ENCODE results near the gene CALB2. TPM values are rescaled to one million over a fixed set of nuclear protein-coding genes. Genes with fewer than 3 reads are reported as not detected.

CALB2 gene
- polyA plus RNA-seq, 1 donor (not counting 4 experiments of a cell fraction or from before 2014, with no cell fraction given), result 1.4 TPM

DNA sequence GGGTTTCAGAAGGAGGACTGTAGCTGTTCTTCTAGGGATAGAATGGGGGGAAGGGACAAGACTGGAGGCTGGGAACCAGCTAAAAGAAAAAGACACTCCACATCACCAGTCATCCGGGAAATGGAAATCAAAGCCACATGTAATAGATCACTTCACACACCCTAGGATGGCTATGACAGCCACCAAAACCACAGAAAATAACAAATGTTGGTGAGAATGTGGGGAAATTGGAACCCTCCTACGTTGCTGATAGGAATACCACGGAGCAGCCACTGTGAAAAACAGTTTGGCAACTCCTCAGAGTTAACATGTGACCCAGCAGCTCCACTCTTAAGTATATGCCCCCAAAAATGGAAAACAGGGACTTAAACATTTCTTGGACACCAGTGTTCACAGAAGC, 81.0 kb downstream of the CALB2 start:
- FAIRE-seq, result no peak

More for the DNA sequence above, 81.0 kb downstream of the CALB2 start:
- no peak overlapping the region for H3K9ac ChIP-seq (ENCODE audit: control insufficient read depth, extremely low read depth, insufficient read depth, low read length)
- H3K4me1 ChIP-seq (ENCODE audit: control insufficient read depth, extremely low read depth, insufficient read depth, low read length), result no peaks in the 10 kb centered on the region
- no peak for TF ChIP-seq EZH2 (IDR thresholded peaks at IDR 0.05; ENCODE audit: low read length)
- TF ChIP-seq, protein P1, sequence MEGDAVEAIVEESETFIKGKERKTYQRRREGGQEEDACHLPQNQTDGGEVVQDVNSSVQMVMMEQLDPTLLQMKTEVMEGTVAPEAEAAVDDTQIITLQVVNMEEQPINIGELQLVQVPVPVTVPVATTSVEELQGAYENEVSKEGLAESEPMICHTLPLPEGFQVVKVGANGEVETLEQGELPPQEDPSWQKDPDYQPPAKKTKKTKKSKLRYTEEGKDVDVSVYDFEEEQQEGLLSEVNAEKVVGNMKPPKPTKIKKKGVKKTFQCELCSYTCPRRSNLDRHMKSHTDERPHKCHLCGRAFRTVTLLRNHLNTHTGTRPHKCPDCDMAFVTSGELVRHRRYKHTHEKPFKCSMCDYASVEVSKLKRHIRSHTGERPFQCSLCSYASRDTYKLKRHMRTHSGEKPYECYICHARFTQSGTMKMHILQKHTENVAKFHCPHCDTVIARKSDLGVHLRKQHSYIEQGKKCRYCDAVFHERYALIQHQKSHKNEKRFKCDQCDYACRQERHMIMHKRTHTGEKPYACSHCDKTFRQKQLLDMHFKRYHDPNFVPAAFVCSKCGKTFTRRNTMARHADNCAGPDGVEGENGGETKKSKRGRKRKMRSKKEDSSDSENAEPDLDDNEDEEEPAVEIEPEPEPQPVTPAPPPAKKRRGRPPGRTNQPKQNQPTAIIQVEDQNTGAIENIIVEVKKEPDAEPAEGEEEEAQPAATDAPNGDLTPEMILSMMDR (optimal IDR thresholded peaks at IDR 0.05 in 1 of 3, IDR thresholded peaks at IDR 0.05 in 1 of 3, conservative IDR thresholded peaks at IDR 0.05 in 1 of 3; ENCODE audit: extremely low read depth in 1 of 3, insufficient read depth in 2 of 3, low read length in 3 of 3), result no peak
- no peaks in the 10 kb centered on the region for H3K9me1 ChIP-seq (ENCODE audit: control insufficient read depth, extremely low read depth, insufficient read depth, low read length)
- no peaks in the 10 kb centered on the region for H3K36me3 ChIP-seq (ENCODE audit: control insufficient read depth in 2 of 2, extremely low read depth in 1 of 2, insufficient read depth in 2 of 2, low read length in 2 of 2)
- H3K4me3 ChIP-seq (ENCODE audit: control insufficient read depth in 2 of 3, extremely low read depth in 1 of 3, insufficient read depth in 2 of 3, low read depth in 1 of 3, low read length in 3 of 3), result no peak overlapping the region
- dilution Hi-C loops (cut with MboI; ENCODE audit: extremely low pct_ligation_motif_present, low sequenced_read_pairs), result no loop called here
- no peaks in the 10 kb centered on the region for H4K20me1 ChIP-seq (ENCODE audit: control insufficient read depth, extremely low read depth, insufficient read depth, low read length)
- H3K27me3 ChIP-seq (ENCODE audit: control insufficient read depth, extremely low read depth, insufficient read depth, low read length), result no peaks in the 10 kb centered on the region
- H3K79me2 ChIP-seq (ENCODE audit: control insufficient read depth, insufficient read depth, low read length), result no peaks in the 10 kb centered on the region
- no peak overlapping the region for H3K4me2 ChIP-seq (ENCODE audit: control insufficient read depth, extremely low read depth, insufficient read depth, low read depth, low read length)
- H2AFZ ChIP-seq (ENCODE audit: control insufficient read depth, low read length), result no peak overlapping the region
- no peak for DNase-seq (ENCODE audit: low read depth, low spot score)
- no peak overlapping the region for H3K27ac ChIP-seq (ENCODE audit: control insufficient read depth, insufficient read depth, low read length)
- H3K9me3 ChIP-seq (ENCODE audit: control insufficient read depth, low read depth, low read length), result peaks cover 4% of the 10 kb centered on the region

Other genes starting within 250 kb of the CALB2 start
- gene HYDIN, start 128.0 kb upstream of the CALB2 start, polyA plus RNA-seq, result 0.41 to 0.62 TPM (median 0.49 TPM) in 3 replicates
- 18.0 to 37.9 TPM (median 26.5 TPM) in 3 replicates for gene CMTR2, start 69.3 kb upstream of the CALB2 start, polyA plus RNA-seq
- not detected in 3 replicates for gene TLE7, start 83.3 kb downstream of the CALB2 start, polyA plus RNA-seq
- 4.7 to 8.2 TPM (median 6.5 TPM) in 3 replicates for gene ZNF23, start 103.5 kb downstream of the CALB2 start, polyA plus RNA-seq
- 1.2 to 1.7 TPM (median 1.2 TPM) in 3 replicates for gene ZNF19, start 130.6 kb downstream of the CALB2 start, polyA plus RNA-seq
- 0.14 TPM in 3 replicates for gene CHST4, start 167.7 kb downstream of the CALB2 start, polyA plus RNA-seq
- gene TAT, start 218.4 kb downstream of the CALB2 start, polyA plus RNA-seq, result 0.14 TPM in 1 of 3 replicates, not detected in the others